Ectodermal cell (in vitro differentiated cells): ENCODE data around the gene CTBS.
"Not testable (repeated sequence)": the region's sequence is repeated elsewhere in the genome, so short reads cannot be mapped to it uniquely, and the experiment has no call there.

ENCODE experiments used
- H3K27ac ChIP-seq: 2 replicates; pipeline ENCODE4 v1.7.0; 2013; ENCODE audit warnings: mild to moderate bottlenecking, low read depth, low read length; ENCODE audit not compliant: insufficient read depth, poor library complexity, severe bottlenecking
- H3K27me3 ChIP-seq: 2 replicates; pipeline ENCODE4 v1.7.0; 2013; ENCODE audit warnings: mild to moderate bottlenecking, low read length; ENCODE audit not compliant: insufficient read depth, control insufficient read depth, poor library complexity, severe bottlenecking
- H3K36me3 ChIP-seq: one replicate; pipeline ENCODE4 v1.7.0; 2013; ENCODE audit warnings: low read length; ENCODE audit not compliant: control insufficient read depth, insufficient read depth
- H3K4me1 ChIP-seq: one replicate; pipeline ENCODE4 v1.7.0; 2013; ENCODE audit warnings: low read length; ENCODE audit not compliant: control insufficient read depth, insufficient read depth
- H3K4me3 ChIP-seq: 2 replicates; pipeline ENCODE4 v1.7.0; 2013; ENCODE audit warnings: low read depth, low read length, control low read depth; ENCODE audit not compliant: insufficient read depth
- H3K9me3 ChIP-seq: 2 replicates; pipeline ENCODE4 v1.7.0; 2013; ENCODE audit warnings: mild to moderate bottlenecking, low read length, moderate library complexity; ENCODE audit not compliant: control insufficient read depth
- WGBS, 2 experiments: methylation state at CpG; one replicate each; pipeline ENCODE4 v1.1.7; 2013; ENCODE audit warnings: missing lambda C conversion rate in 2 of 2; 5-methylcytosine and 5-hydroxymethylcytosine counted together

Gene CTBS

GRCh38 chr1:84611091-84611490 lies 36.9 kb upstream of the CTBS start:
- peak overlapping the region; percentile 82 for H3K27ac ChIP-seq
- H3K4me3 ChIP-seq = no peak overlapping the region
- 68 to 75% methylated on average over 1 of the region's 1 CpG for whole genome bisulfite sequencing, 2 experiments
- no peaks in the 10 kb centered on the region for H3K4me1 ChIP-seq
- no peaks in the 10 kb centered on the region for H3K27me3 ChIP-seq
- peaks cover 3% of the 10 kb centered on the region for H3K9me3 ChIP-seq
- H3K36me3 ChIP-seq = no peaks in the 10 kb centered on the region

- no peaks in the 10 kb centered on the region for H3K4me1 ChIP-seq
- H3K36me3 ChIP-seq = peaks cover 5% of the 10 kb centered on the region
- 77 to 86% methylated on average over 5 of the region's 5 CpGs for WGBS, 2 experiments
- H3K4me3 ChIP-seq = no peak overlapping the region
- H3K9me3 ChIP-seq = peaks cover 3% of the 10 kb centered on the region
- no peaks in the 10 kb centered on the region for H3K27me3 ChIP-seq
- H3K27ac ChIP-seq = no peak overlapping the region
Observed at GRCh38 chr1:84606977-84607376, 32.7 kb upstream of the CTBS start.

GRCh38 chr1:84605157-84605556 lies 30.9 kb upstream of the CTBS start:
- Histone ChIP-seq H3K4me1 (no peaks in the 10 kb centered on the region), H3K27ac (no peak overlapping the region), H3K27me3 (no peaks in the 10 kb centered on the region), H3K9me3 (peaks cover 3% of the 10 kb centered on the region), H3K36me3 (peaks cover 5% of the 10 kb centered on the region), H3K4me3 (no peak overlapping the region)
- WGBS, 2 experiments = 87 to 94% methylated on average over 1 of the region's 1 CpG

- H3K4me3 ChIP-seq = no peak overlapping the region
- H3K27ac ChIP-seq = no peak overlapping the region
- peaks cover 5% of the 10 kb centered on the region for H3K36me3 ChIP-seq
- WGBS, 2 experiments = 89% methylated on average over 15 of the region's 15 CpGs
- no peaks in the 10 kb centered on the region for H3K27me3 ChIP-seq
- peaks cover 3% of the 10 kb centered on the region for H3K9me3 ChIP-seq
- no peaks in the 10 kb centered on the region for H3K4me1 ChIP-seq
Observed at GRCh38 chr1:84603941-84604830, 29.9 kb upstream of the CTBS start.

- Histone ChIP-seq H3K27ac (no peak overlapping the region), H3K4me3 (no peak overlapping the region), H3K4me1 (no peaks in the 10 kb centered on the region), H3K36me3 (peaks cover 5% of the 10 kb centered on the region), H3K27me3 (no peaks in the 10 kb centered on the region), H3K9me3 (peaks cover 3% of the 10 kb centered on the region)
- WGBS, 2 experiments = 86 to 91% methylated on average over 2 of the region's 2 CpGs
Observed at GRCh38 chr1:84603223-84603622, 29.0 kb upstream of the CTBS start.

GRCh38 chr1:84600796-84601195 lies 26.6 kb upstream of the CTBS start:
- H3K4me3 ChIP-seq = no peak overlapping the region
- 91 to 93% methylated on average over 5 of the region's 5 CpGs for WGBS, 2 experiments
- peaks cover 3% of the 10 kb centered on the region for H3K9me3 ChIP-seq
- H3K27ac ChIP-seq = no peak overlapping the region
- no peaks in the 10 kb centered on the region for H3K27me3 ChIP-seq
- no peaks in the 10 kb centered on the region for H3K4me1 ChIP-seq
- peaks cover 2% of the 10 kb centered on the region for H3K36me3 ChIP-seq

- no peaks in the 10 kb centered on the region for H3K9me3 ChIP-seq
- H3K36me3 ChIP-seq = no peaks in the 10 kb centered on the region
- H3K27me3 ChIP-seq = no peaks in the 10 kb centered on the region
- H3K4me3 ChIP-seq = no peak overlapping the region
- no peak overlapping the region for H3K27ac ChIP-seq
- 79 to 86% methylated on average over 4 to 5 of the region's 5 CpGs for WGBS, 2 experiments
- no peaks in the 10 kb centered on the region for H3K4me1 ChIP-seq
Observed at GRCh38 chr1:84598846-84599741, 24.9 kb upstream of the CTBS start.

GRCh38 chr1:84598418-84598817 lies 24.2 kb upstream of the CTBS start:
- Histone ChIP-seq H3K4me1 (no peaks in the 10 kb centered on the region), H3K36me3 (no peaks in the 10 kb centered on the region), H3K4me3 (no peak overlapping the region), H3K27me3 (no peaks in the 10 kb centered on the region), H3K9me3 (no peaks in the 10 kb centered on the region), H3K27ac (no peak overlapping the region)
- WGBS, 2 experiments = 91 to 96% methylated on average over 3 of the region's 3 CpGs

- no peaks in the 10 kb centered on the region for H3K9me3 ChIP-seq
- H3K27me3 ChIP-seq = no peaks in the 10 kb centered on the region
- H3K4me3 ChIP-seq = no peak overlapping the region
- no peaks in the 10 kb centered on the region for H3K4me1 ChIP-seq
- no peaks in the 10 kb centered on the region for H3K36me3 ChIP-seq
- no peak overlapping the region for H3K27ac ChIP-seq
- 97 to 100% methylated on average over 1 of the region's 1 CpG for WGBS, 2 experiments
Observed at GRCh38 chr1:84597011-84597410, 22.8 kb upstream of the CTBS start.

- H3K9me3 ChIP-seq, H3K4me3 ChIP-seq, H3K4me1 ChIP-seq, H3K36me3 ChIP-seq, H3K27ac ChIP-seq, H3K27me3 ChIP-seq: not testable (repeated sequence)
- 89 to 90% methylated on average over 2 of the region's 2 CpGs for WGBS, 2 experiments
Observed at GRCh38 chr1:84594959-84595358, 20.7 kb upstream of the CTBS start.
